HFFc6 (cell line): ENCODE results near the gene FAF1. TPM values are rescaled to one million over a fixed set of nuclear protein-coding genes. Genes with fewer than 3 reads are reported as not detected.

Source experiments
- DNase-seq: peaks from one replicate; pipeline ENCODE4 v3.0.0-alpha.2; 2018
- H3K27ac Mint-ChIP-seq: 2 replicates; pipeline ENCODE4 v1.8.0; 2020; ENCODE audit warnings: mild to moderate bottlenecking, mixed read lengths
- H3K27me3 Mint-ChIP-seq: 2 replicates; pipeline ENCODE4 v1.8.0; 2021; ENCODE audit warnings: mild to moderate bottlenecking, moderate library complexity, mixed read lengths; ENCODE audit not compliant: insufficient read depth
- H3K36me3 Mint-ChIP-seq: 2 replicates; pipeline ENCODE4 v1.8.0; 2021; ENCODE audit warnings: low read depth, mixed read lengths
- H3K4me1 Mint-ChIP-seq: 2 replicates; pipeline ENCODE4 v1.8.0; 2020; ENCODE audit warnings: low read depth, mixed read lengths
- H3K4me3 Mint-ChIP-seq: 2 replicates; pipeline ENCODE4 v1.8.0; 2020; ENCODE audit warnings: mild to moderate bottlenecking, moderate library complexity, mixed read lengths
- H3K9me3 Mint-ChIP-seq: 2 replicates; pipeline ENCODE4 v1.8.0; 2020; ENCODE audit warnings: mild to moderate bottlenecking, mixed read lengths
- CTCF ChIP-seq: fragments of 200-600 bp; sonication (generic); IDR thresholded peaks from 2 replicates; pipeline ENCODE4 v1.5.0; 2021; ENCODE audit warnings: antibody characterized with exemption, mild to moderate bottlenecking
- total RNA-seq, 6 experiments: library from RNA; stranded (reverse); fragmentation: NEBNext Ultra II Directional; extraction: Animal tissue kit (Norgen Biotek cat#: 25700); gene quantifications; 2 replicates in 1 of 6; 3 replicates in 5 of 6; pipeline ENCODE4 v1.2.3, GENCODE V29; 2021

The FAF1 gene
- total RNA-seq, 6 experiments from 2014 or later: 60.1 to 79.1 (median 67.8) TPM

GRCh38 chr1:50973875-50974617 lies 14.0 kb upstream of the FAF1 start:
- no peaks in the 10 kb centered on the region for H3K9me3 Mint-ChIP-seq
- peak overlapping the region; percentile 50 for H3K27ac Mint-ChIP-seq
- no peak for DNase-seq
- TF ChIP-seq CTCF: no peak
- H3K36me3 Mint-ChIP-seq: peaks cover 22% of the 10 kb centered on the region
- no peak overlapping the region for H3K4me3 Mint-ChIP-seq
- peaks cover 49% of the 10 kb centered on the region for H3K4me1 Mint-ChIP-seq
- peaks cover 5% of the 10 kb centered on the region for H3K27me3 Mint-ChIP-seq

- H3K9me3 Mint-ChIP-seq: no peaks in the 10 kb centered on the region
- H3K27me3 Mint-ChIP-seq: peaks cover 5% of the 10 kb centered on the region
- peaks cover 22% of the 10 kb centered on the region for H3K36me3 Mint-ChIP-seq
- peak overlapping the region; percentile 62 for H3K4me3 Mint-ChIP-seq
- peaks cover 42% of the 10 kb centered on the region for H3K4me1 Mint-ChIP-seq
- TF ChIP-seq CTCF: no peak
- DNase-seq: no peak
- peak overlapping the region; percentile 14; the same call in 1 of the 2 replicates for H3K27ac Mint-ChIP-seq
Observed at GRCh38 chr1:50973255-50973654, 13.2 kb upstream of the FAF1 start.

- TF ChIP-seq CTCF: no peak
- Mint-ChIP-seq H3K27me3 (peaks cover 5% of the 10 kb centered on the region), H3K27ac (peak overlapping the region; percentile 14; the same call in 1 of the 2 replicates), H3K4me3 (peak overlapping the region; percentile 62), H3K36me3 (peaks cover 22% of the 10 kb centered on the region), H3K4me1 (peaks cover 42% of the 10 kb centered on the region), H3K9me3 (no peaks in the 10 kb centered on the region)
- no peak for DNase-seq
Observed at GRCh38 chr1:50972766-50973165, 12.7 kb upstream of the FAF1 start.

GRCh38 chr1:50971748-50972305 lies 11.8 kb upstream of the FAF1 start:
- Mint-ChIP-seq H3K4me3 (peak overlapping the region; percentile 96), H3K36me3 (peaks cover 22% of the 10 kb centered on the region), H3K27me3 (peaks cover 5% of the 10 kb centered on the region), H3K9me3 (no peaks in the 10 kb centered on the region), H3K4me1 (peaks cover 48% of the 10 kb centered on the region), H3K27ac (peak overlapping the region; percentile 94)
- TF ChIP-seq CTCF: no peak
- no peak for DNase-seq

- H3K27ac Mint-ChIP-seq: peak overlapping the region; percentile 94
- H3K27me3 Mint-ChIP-seq: peaks cover 5% of the 10 kb centered on the region
- H3K36me3 Mint-ChIP-seq: peaks cover 22% of the 10 kb centered on the region
- H3K9me3 Mint-ChIP-seq: no peaks in the 10 kb centered on the region
- H3K4me1 Mint-ChIP-seq: peaks cover 44% of the 10 kb centered on the region
- no peak for TF ChIP-seq CTCF
- H3K4me3 Mint-ChIP-seq: peak overlapping the region; percentile 96
- no peak for DNase-seq
Observed at GRCh38 chr1:50970931-50971582, 11.0 kb upstream of the FAF1 start.
